ENCODE data around the gene PRKCA. TPM values are rescaled to one million over a fixed set of nuclear protein-coding genes. Genes with fewer than 3 reads are reported as not detected.

PRKCA gene
- total RNA-seq, 2 donors from 2014 or later = 8.3 to 26.5 TPM

- H3K9me3 ChIP-seq = no peaks in the 10 kb centered on the region
- H3K4me1 ChIP-seq (replicated peaks) = no peaks in the 10 kb centered on the region
- TF ChIP-seq POLR2A (IDR thresholded peaks at IDR 0.05) (no peak), CTCF (IDR thresholded peaks at IDR 0.05) (no peak), POLR2AphosphoS5 (IDR thresholded peaks at IDR 0.05) (no peak)
- H3K27me3 ChIP-seq (replicated peaks; ENCODE audit: insufficient read depth) = no peaks in the 10 kb centered on the region
- no peak overlapping the region for H3K4me3 ChIP-seq
- H3K27ac ChIP-seq = no peak overlapping the region
- DNase-seq (ENCODE audit: low spot score) = no peak
- intact Hi-C loops (cut with DNase I) = no loop called here
- WGBS = 87% methylated on average over 2 of the region's 2 CpGs
- H3K36me3 ChIP-seq = no peaks in the 10 kb centered on the region
Measured at GRCh38 chr17:66277191-66277590, 25.2 kb upstream of the PRKCA start.

- Histone ChIP-seq H3K9me3 (no peaks in the 10 kb centered on the region), H3K4me3 (no peak overlapping the region), H3K27me3 (replicated peaks; ENCODE audit: insufficient read depth) (no peaks in the 10 kb centered on the region), H3K4me1 (replicated peaks) (no peaks in the 10 kb centered on the region), H3K27ac (no peak overlapping the region), H3K36me3 (no peaks in the 10 kb centered on the region)
- WGBS = 72% methylated on average over 7 of the region's 7 CpGs
- TF ChIP-seq CTCF (IDR thresholded peaks at IDR 0.05) (no peak), POLR2AphosphoS5 (IDR thresholded peaks at IDR 0.05) (no peak), POLR2A (IDR thresholded peaks at IDR 0.05) (no peak)
- no peak for DNase-seq (ENCODE audit: low spot score)
- intact Hi-C loops (cut with DNase I) = no loop called here
Measured at GRCh38 chr17:66281661-66282369, 20.6 kb upstream of the PRKCA start.

DNA sequence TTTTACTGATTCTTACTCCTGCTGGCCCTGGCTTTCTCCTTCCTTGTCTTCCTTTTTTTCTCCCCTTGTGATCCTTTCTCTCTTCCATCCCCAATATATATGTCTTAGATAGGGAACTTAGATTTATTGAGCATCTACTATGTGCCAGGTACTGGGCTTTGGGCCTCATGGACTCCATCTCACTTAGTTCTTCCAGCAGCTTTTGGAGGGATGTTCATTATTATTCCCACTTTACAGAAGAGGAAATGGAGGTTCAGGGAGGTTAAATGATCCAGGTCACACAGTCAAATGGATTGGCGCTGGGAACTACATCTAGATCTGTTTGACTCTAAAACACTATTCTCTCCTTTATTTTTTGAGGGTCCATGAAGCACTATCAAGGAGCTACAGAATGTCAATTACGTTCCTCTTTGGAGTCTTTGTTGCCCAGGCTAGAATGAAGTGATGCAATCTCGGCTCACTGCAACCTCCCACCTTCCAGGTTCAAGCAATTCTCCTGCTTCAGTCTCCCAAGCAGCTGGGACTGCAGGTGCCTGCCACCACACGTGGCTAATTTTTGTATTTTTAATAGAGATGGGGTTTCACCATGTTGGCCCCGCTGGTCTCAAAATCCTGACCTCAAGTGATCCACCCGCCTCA is 19.0 kb upstream of the PRKCA start:
- no peaks in the 10 kb centered on the region for H3K9me3 ChIP-seq
- H3K4me3 ChIP-seq = no peak overlapping the region
- H3K4me1 ChIP-seq (replicated peaks) = no peaks in the 10 kb centered on the region
- no peak overlapping the region for H3K27ac ChIP-seq
- DNase-seq (ENCODE audit: low spot score) = no peak
- 87% methylated on average over 6 of the region's 6 CpGs for WGBS
- no peaks in the 10 kb centered on the region for H3K36me3 ChIP-seq
- TF ChIP-seq CTCF (IDR thresholded peaks at IDR 0.05) (no peak), POLR2AphosphoS5 (IDR thresholded peaks at IDR 0.05) (no peak), POLR2A (IDR thresholded peaks at IDR 0.05) (no peak)
- H3K27me3 ChIP-seq (replicated peaks; ENCODE audit: insufficient read depth) = no peaks in the 10 kb centered on the region
- intact Hi-C loops (cut with DNase I) = no loop called here

GRCh38 chr17:66283971-66284370 is 18.4 kb upstream of the PRKCA start:
- Histone ChIP-seq H3K27me3 (replicated peaks; ENCODE audit: insufficient read depth) (no peaks in the 10 kb centered on the region), H3K4me3 (no peak overlapping the region), H3K9me3 (no peaks in the 10 kb centered on the region), H3K27ac (no peak overlapping the region), H3K36me3 (no peaks in the 10 kb centered on the region), H3K4me1 (replicated peaks) (no peaks in the 10 kb centered on the region)
- DNase-seq (ENCODE audit: low spot score) = no peak
- no peak for TF ChIP-seq POLR2A (IDR thresholded peaks at IDR 0.05)
- no peak for TF ChIP-seq POLR2AphosphoS5 (IDR thresholded peaks at IDR 0.05)
- TF ChIP-seq CTCF (IDR thresholded peaks at IDR 0.05) = no peak
- intact Hi-C loops (cut with DNase I) = no loop called here
- WGBS = 59% methylated on average over 2 of the region's 2 CpGs

DNA sequence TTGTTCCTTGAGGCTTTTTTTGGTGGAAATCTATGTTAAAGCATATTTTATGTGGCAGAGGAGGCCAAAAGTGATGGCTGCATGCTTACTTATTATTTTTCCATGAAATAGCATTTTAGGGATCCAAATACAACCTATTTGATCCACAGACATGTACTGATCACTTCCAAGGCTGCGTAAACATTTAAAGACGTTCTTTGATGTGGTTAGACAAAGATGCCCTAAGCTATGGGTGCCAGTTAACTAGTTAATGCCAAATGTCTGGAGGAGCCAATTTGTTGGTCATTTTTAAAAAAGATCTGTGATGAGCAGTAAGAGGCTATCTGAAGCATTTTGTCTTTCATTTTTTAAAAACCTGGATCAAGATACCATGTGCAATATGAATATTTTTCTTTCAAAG is 17.3 kb upstream of the PRKCA start:
- no peaks in the 10 kb centered on the region for H3K36me3 ChIP-seq
- no peaks in the 10 kb centered on the region for H3K4me1 ChIP-seq (replicated peaks)
- no peaks in the 10 kb centered on the region for H3K27me3 ChIP-seq (replicated peaks; ENCODE audit: insufficient read depth)
- no peak for DNase-seq (ENCODE audit: low spot score)
- H3K27ac ChIP-seq = no peak overlapping the region
- intact Hi-C loops (cut with DNase I) = no loop called here
- H3K4me3 ChIP-seq = no peak overlapping the region
- H3K9me3 ChIP-seq = no peaks in the 10 kb centered on the region
- 33% methylated on average over 2 of the region's 2 CpGs for WGBS
- TF ChIP-seq POLR2A (IDR thresholded peaks at IDR 0.05) (no peak), CTCF (IDR thresholded peaks at IDR 0.05) (no peak), POLR2AphosphoS5 (IDR thresholded peaks at IDR 0.05) (no peak)

Data from prostate gland (tissue), 2 donors.